ENCODE results near the gene PRKACB. TPM values are rescaled to one million over a fixed set of nuclear protein-coding genes. Genes with fewer than 3 reads are reported as not detected.

The PRKACB gene
- total and polyA plus RNA-seq, 4 donors: 5.9 to 18.2 (median 8.9) TPM

DNA sequence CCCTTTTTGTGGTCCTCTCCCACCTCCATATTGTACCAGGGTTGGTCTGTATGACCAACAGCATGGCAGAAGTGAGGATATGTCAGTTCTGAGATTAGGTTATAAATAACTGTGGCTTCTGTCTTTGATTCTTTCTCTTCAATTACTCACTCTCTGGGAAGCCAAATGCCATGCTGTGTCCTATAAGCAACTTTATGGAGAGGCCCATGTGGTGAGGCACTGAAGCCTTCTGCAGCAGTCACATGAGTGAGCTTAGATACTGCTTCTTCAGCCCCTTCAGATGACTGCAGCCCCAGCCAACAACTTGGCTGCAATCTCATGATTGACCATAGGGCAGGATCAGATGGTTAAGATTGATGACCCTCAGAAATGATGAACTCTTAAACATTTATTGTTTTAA lies 123.4 kb downstream of the PRKACB start (continued):
- TF ChIP-seq, protein P1, sequence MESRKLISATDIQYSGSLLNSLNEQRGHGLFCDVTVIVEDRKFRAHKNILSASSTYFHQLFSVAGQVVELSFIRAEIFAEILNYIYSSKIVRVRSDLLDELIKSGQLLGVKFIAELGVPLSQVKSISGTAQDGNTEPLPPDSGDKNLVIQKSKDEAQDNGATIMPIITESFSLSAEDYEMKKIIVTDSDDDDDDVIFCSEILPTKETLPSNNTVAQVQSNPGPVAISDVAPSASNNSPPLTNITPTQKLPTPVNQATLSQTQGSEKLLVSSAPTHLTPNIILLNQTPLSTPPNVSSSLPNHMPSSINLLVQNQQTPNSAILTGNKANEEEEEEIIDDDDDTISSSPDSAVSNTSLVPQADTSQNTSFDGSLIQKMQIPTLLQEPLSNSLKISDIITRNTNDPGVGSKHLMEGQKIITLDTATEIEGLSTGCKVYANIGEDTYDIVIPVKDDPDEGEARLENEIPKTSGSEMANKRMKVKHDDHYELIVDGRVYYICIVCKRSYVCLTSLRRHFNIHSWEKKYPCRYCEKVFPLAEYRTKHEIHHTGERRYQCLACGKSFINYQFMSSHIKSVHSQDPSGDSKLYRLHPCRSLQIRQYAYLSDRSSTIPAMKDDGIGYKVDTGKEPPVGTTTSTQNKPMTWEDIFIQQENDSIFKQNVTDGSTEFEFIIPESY (IDR thresholded peaks at IDR 0.05): no peak
- TF ChIP-seq RXRA (IDR thresholded peaks at IDR 0.05) (no peak), HNF4A (conservative IDR thresholded peaks at IDR 0.05) (no peak), SP1 (IDR thresholded peaks at IDR 0.05) (no peak), JUND (IDR thresholded peaks at IDR 0.05) (no peak)
- TF ChIP-seq, protein P2, sequence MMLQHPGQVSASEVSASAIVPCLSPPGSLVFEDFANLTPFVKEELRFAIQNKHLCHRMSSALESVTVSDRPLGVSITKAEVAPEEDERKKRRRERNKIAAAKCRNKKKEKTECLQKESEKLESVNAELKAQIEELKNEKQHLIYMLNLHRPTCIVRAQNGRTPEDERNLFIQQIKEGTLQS (IDR thresholded peaks at IDR 0.05): no peak

DNA sequence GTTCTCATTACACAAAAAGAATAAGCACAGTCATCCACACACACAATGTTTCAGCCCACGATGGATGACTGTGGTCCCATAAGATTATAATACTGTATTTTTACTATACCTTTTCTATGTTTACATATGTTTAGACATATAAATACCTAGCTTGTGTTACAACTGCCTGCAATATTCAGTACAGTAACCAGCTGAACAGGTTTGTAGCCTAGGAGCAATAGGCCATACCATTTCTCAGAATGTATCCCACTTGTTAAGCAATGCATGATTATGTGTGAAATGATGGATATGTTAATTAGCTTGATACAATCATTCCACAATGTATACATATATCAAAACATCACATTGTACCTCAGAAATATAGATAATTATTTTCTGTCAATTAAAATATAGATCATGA lies 124.3 kb downstream of the PRKACB start:
- H3K4me1 ChIP-seq (ENCODE audit: control insufficient read depth in 4 of 4, insufficient read depth in 4 of 4, low read length in 3 of 4): no peaks in the 10 kb centered on the region
- no peaks in the 10 kb centered on the region for H3K9me3 ChIP-seq (ENCODE audit: control insufficient read depth in 4 of 4, low read length in 3 of 4)
- no peaks in the 10 kb centered on the region for H3K27me3 ChIP-seq (ENCODE audit: control insufficient read depth in 4 of 4, insufficient read depth in 4 of 4, low read length in 3 of 4)
- TF ChIP-seq HNF4G (IDR thresholded peaks at IDR 0.05) (no peak), HNF4A (conservative IDR thresholded peaks at IDR 0.05) (no peak), FOXA2 (IDR thresholded peaks at IDR 0.05) (no peak), NR2F2 (IDR thresholded peaks at IDR 0.05) (no peak), GABPA (IDR thresholded peaks at IDR 0.05 in 1 of 2, conservative IDR thresholded peaks at IDR 0.05 in 1 of 2) (no peak), JUND (IDR thresholded peaks at IDR 0.05) (no peak), TAF1 (conservative IDR thresholded peaks at IDR 0.05) (no peak), SP1 (IDR thresholded peaks at IDR 0.05) (no peak), EGR1 (IDR thresholded peaks at IDR 0.05; ENCODE audit: low read depth in 2 of 2) (no peak), RAD21 (IDR thresholded peaks at IDR 0.05) (no peak), FOXA1 (IDR thresholded peaks at IDR 0.05) (no peak)
- TF ChIP-seq, protein P3, sequence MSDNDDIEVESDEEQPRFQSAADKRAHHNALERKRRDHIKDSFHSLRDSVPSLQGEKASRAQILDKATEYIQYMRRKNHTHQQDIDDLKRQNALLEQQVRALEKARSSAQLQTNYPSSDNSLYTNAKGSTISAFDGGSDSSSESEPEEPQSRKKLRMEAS (IDR thresholded peaks at IDR 0.05): no peak
- TF ChIP-seq, protein P2 (IDR thresholded peaks at IDR 0.05): no peak
- TF ChIP-seq, protein P4, sequence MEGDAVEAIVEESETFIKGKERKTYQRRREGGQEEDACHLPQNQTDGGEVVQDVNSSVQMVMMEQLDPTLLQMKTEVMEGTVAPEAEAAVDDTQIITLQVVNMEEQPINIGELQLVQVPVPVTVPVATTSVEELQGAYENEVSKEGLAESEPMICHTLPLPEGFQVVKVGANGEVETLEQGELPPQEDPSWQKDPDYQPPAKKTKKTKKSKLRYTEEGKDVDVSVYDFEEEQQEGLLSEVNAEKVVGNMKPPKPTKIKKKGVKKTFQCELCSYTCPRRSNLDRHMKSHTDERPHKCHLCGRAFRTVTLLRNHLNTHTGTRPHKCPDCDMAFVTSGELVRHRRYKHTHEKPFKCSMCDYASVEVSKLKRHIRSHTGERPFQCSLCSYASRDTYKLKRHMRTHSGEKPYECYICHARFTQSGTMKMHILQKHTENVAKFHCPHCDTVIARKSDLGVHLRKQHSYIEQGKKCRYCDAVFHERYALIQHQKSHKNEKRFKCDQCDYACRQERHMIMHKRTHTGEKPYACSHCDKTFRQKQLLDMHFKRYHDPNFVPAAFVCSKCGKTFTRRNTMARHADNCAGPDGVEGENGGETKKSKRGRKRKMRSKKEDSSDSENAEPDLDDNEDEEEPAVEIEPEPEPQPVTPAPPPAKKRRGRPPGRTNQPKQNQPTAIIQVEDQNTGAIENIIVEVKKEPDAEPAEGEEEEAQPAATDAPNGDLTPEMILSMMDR (IDR thresholded peaks at IDR 0.05; ENCODE audit: low read depth, low read length, missing input control): no peak
- TF ChIP-seq, protein P1 (IDR thresholded peaks at IDR 0.05): no peak
- TF ChIP-seq, protein P5, sequence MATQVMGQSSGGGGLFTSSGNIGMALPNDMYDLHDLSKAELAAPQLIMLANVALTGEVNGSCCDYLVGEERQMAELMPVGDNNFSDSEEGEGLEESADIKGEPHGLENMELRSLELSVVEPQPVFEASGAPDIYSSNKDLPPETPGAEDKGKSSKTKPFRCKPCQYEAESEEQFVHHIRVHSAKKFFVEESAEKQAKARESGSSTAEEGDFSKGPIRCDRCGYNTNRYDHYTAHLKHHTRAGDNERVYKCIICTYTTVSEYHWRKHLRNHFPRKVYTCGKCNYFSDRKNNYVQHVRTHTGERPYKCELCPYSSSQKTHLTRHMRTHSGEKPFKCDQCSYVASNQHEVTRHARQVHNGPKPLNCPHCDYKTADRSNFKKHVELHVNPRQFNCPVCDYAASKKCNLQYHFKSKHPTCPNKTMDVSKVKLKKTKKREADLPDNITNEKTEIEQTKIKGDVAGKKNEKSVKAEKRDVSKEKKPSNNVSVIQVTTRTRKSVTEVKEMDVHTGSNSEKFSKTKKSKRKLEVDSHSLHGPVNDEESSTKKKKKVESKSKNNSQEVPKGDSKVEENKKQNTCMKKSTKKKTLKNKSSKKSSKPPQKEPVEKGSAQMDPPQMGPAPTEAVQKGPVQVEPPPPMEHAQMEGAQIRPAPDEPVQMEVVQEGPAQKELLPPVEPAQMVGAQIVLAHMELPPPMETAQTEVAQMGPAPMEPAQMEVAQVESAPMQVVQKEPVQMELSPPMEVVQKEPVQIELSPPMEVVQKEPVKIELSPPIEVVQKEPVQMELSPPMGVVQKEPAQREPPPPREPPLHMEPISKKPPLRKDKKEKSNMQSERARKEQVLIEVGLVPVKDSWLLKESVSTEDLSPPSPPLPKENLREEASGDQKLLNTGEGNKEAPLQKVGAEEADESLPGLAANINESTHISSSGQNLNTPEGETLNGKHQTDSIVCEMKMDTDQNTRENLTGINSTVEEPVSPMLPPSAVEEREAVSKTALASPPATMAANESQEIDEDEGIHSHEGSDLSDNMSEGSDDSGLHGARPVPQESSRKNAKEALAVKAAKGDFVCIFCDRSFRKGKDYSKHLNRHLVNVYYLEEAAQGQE (IDR thresholded peaks at IDR 0.05): no peak
- H3K27ac ChIP-seq (ENCODE audit: low read depth in 1 of 2, low read length in 2 of 2): no peak overlapping the region
- H3K9ac ChIP-seq (ENCODE audit: low read depth in 1 of 2, low read length in 2 of 2): no peak overlapping the region
- no peaks in the 10 kb centered on the region for H3K36me3 ChIP-seq (ENCODE audit: control insufficient read depth in 4 of 4, insufficient read depth in 3 of 4, low read depth in 1 of 4, low read length in 3 of 4)
- WGBS: 85% methylated on average over 1 of the region's 1 CpG
- no peak overlapping the region for H3K4me3 ChIP-seq (ENCODE audit: low read depth in 1 of 3, low read length in 3 of 3)
- DNase-seq (ENCODE audit: low spot score): no peak
